ENCODE measurements around the gene PLA2G6.

PLA2G6 gene

DNA sequence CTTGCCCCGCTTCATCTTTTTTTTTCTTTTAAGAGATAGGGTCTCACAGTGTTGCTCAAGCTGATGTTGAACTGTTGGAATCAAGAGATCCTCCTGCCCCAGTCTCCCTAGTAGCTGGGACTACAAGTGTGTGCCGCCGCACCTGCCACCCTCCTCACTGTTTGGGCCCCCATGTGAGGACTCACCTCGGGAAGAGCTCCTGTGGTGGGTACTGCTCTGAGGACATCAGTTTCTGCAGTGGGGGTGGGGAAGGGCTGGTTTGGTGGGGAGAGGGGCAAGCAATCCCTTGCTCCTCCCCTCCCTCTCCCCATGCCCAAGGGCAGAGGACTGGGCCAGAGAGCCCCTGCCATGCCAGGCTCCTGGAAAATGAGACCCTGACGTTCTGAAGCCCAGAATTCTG lies 96.1 kb downstream of the PLA2G6 start:
- no peaks in the 10 kb centered on the region for H3K4me1 ChIP-seq (ENCODE audit: insufficient read depth, low read length)
- H3K9ac ChIP-seq (ENCODE audit: low read depth, low read length), result no peak overlapping the region
- ATAC-seq (ENCODE audit: insufficient read depth, low read depth) (no peak), DNase-seq (no peak)
- H3K36me3 ChIP-seq (ENCODE audit: insufficient read depth, low read length), result no peaks in the 10 kb centered on the region
- H3K4me3 ChIP-seq (ENCODE audit: low read depth in 1 of 2, low read length in 2 of 2), result no peak overlapping the region
- H3K27me3 ChIP-seq (ENCODE audit: insufficient read depth, low read length, poor library complexity), result no peaks in the 10 kb centered on the region
- TF ChIP-seq EZH2 (IDR thresholded peaks at IDR 0.05; ENCODE audit: borderline replicate concordance, low read depth, low read length, severe bottlenecking), result no peak
- TF ChIP-seq, protein P1, sequence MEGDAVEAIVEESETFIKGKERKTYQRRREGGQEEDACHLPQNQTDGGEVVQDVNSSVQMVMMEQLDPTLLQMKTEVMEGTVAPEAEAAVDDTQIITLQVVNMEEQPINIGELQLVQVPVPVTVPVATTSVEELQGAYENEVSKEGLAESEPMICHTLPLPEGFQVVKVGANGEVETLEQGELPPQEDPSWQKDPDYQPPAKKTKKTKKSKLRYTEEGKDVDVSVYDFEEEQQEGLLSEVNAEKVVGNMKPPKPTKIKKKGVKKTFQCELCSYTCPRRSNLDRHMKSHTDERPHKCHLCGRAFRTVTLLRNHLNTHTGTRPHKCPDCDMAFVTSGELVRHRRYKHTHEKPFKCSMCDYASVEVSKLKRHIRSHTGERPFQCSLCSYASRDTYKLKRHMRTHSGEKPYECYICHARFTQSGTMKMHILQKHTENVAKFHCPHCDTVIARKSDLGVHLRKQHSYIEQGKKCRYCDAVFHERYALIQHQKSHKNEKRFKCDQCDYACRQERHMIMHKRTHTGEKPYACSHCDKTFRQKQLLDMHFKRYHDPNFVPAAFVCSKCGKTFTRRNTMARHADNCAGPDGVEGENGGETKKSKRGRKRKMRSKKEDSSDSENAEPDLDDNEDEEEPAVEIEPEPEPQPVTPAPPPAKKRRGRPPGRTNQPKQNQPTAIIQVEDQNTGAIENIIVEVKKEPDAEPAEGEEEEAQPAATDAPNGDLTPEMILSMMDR (IDR thresholded peaks at IDR 0.05; ENCODE audit: borderline replicate concordance, extremely low read depth, low read length, poor library complexity, severe bottlenecking), result no peak
- H3K4me2 ChIP-seq (ENCODE audit: insufficient read depth, low read length), result no peak overlapping the region
- H4K20me1 ChIP-seq (ENCODE audit: insufficient read depth, low read length), result no peaks in the 10 kb centered on the region
- H2AFZ ChIP-seq (ENCODE audit: low read depth, low read length), result no peak overlapping the region
- no peak overlapping the region for H3K27ac ChIP-seq (ENCODE audit: low read length)
- H3K9me3 ChIP-seq (ENCODE audit: insufficient read depth, low read length, severe bottlenecking), result no peaks in the 10 kb centered on the region
- no peaks in the 10 kb centered on the region for H3K79me2 ChIP-seq (ENCODE audit: insufficient read depth, low read length)

DNA sequence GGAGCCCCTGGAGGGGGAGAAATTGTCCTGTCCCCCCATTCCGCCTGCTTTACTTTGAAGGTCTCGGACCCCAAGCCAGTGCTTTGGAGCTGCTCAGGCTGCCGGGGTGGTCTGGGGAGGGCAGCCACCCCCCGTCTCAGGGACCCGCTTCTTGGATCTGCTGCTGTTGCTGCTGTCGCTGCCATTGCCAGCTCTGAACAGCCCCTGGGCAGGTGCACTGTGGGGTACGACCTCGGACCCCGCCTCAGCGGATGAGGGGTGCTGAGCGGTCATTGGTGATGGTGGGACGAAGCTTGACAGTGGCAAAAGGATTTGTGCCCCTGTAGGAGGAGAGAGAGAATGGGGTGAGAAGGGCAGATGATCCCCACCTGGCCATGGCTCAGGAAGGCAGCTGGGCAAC lies 96.6 kb downstream of the PLA2G6 start:
- H3K4me1 ChIP-seq (ENCODE audit: insufficient read depth, low read length), result no peaks in the 10 kb centered on the region
- no peaks in the 10 kb centered on the region for H3K9me3 ChIP-seq (ENCODE audit: insufficient read depth, low read length, severe bottlenecking)
- no peak for TF ChIP-seq EZH2 (IDR thresholded peaks at IDR 0.05; ENCODE audit: borderline replicate concordance, low read depth, low read length, severe bottlenecking)
- TF ChIP-seq, protein P1 (IDR thresholded peaks at IDR 0.05; ENCODE audit: borderline replicate concordance, extremely low read depth, low read length, poor library complexity, severe bottlenecking), result no peak
- no peaks in the 10 kb centered on the region for H3K79me2 ChIP-seq (ENCODE audit: insufficient read depth, low read length)
- no peak overlapping the region for H2AFZ ChIP-seq (ENCODE audit: low read depth, low read length)
- H3K4me3 ChIP-seq (ENCODE audit: low read depth in 1 of 2, low read length in 2 of 2), result no peak overlapping the region
- no peak for DNase-seq
- no peak overlapping the region for H3K27ac ChIP-seq (ENCODE audit: low read length)
- no peak for ATAC-seq (ENCODE audit: insufficient read depth, low read depth)
- H3K27me3 ChIP-seq (ENCODE audit: insufficient read depth, low read length, poor library complexity), result no peaks in the 10 kb centered on the region
- H3K4me2 ChIP-seq (ENCODE audit: insufficient read depth, low read length), result no peak overlapping the region
- no peaks in the 10 kb centered on the region for H4K20me1 ChIP-seq (ENCODE audit: insufficient read depth, low read length)
- H3K9ac ChIP-seq (ENCODE audit: low read depth, low read length), result no peak overlapping the region
- H3K36me3 ChIP-seq (ENCODE audit: insufficient read depth, low read length), result no peaks in the 10 kb centered on the region

DNA sequence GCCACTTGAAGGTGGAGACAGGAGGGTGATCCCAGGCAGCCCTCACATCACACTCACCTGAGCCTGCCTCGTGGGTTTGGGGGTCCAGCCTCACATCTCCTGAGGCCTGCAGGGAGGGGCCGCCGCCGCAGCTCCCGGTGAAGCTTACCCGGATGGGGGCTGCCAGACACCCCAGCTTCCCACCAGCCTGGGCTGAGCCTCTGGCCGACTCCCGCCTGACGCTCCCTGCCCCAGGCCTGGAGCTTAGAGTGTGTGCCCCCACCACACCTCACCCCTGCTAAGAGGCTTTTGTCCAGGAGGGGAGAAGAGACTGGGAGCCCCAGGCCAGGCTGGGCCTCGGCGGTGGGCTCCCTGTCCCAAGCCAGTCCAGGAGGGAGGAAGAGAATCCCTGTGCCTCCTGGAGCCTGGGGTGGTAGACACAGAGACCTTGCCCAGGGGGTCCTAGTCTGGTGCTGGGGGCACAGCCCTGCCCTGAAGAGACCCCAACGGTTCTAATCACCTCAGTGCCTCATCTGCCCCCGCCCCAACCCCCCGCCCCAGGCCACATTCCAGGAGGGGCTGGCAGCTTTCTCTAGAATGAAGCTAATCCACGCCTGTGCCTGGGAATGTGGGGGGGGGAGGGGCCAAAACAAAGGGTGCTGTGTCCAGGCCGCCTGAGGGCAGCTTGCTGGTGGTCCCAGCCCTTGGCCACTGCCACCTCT lies 97.5 kb downstream of the PLA2G6 start, which contains the start of gene SLC16A8:
SLC16A8 (minus strand) TSS at position 254 of the 701 bp plus-strand sequence. CDS start 1,311 bp downstream, outside the sequence.
- no peak within 1 kb of the TSS for H3K27ac ChIP-seq (ENCODE audit: low read length)
- TF ChIP-seq, protein P1 (IDR thresholded peaks at IDR 0.05; ENCODE audit: borderline replicate concordance, extremely low read depth, low read length, poor library complexity, severe bottlenecking), result no peak
- no peak for TF ChIP-seq EZH2 (IDR thresholded peaks at IDR 0.05; ENCODE audit: borderline replicate concordance, low read depth, low read length, severe bottlenecking)

More for the DNA sequence above, 97.5 kb downstream of the PLA2G6 start, which contains the start of gene SLC16A8:
- Histone ChIP-seq H3K9ac (ENCODE audit: low read depth, low read length) (no peak within 1 kb of the TSS), H3K4me1 (ENCODE audit: insufficient read depth, low read length) (no peaks in the 10 kb centered on the region), H3K36me3 (ENCODE audit: insufficient read depth, low read length) (no peaks in the 10 kb centered on the region), H3K79me2 (ENCODE audit: insufficient read depth, low read length) (no peaks in the 10 kb centered on the region), H2AFZ (ENCODE audit: low read depth, low read length) (no peak within 1 kb of the TSS), H3K4me3 (ENCODE audit: low read depth in 1 of 2, low read length in 2 of 2) (no peak within 1 kb of the TSS), H3K4me2 (ENCODE audit: insufficient read depth, low read length) (no peak within 1 kb of the TSS), H3K27me3 (ENCODE audit: insufficient read depth, low read length, poor library complexity) (no peaks in the 10 kb centered on the region), H4K20me1 (ENCODE audit: insufficient read depth, low read length) (no peaks in the 10 kb centered on the region), H3K9me3 (ENCODE audit: insufficient read depth, low read length, severe bottlenecking) (no peaks in the 10 kb centered on the region)
- no peak for ATAC-seq (ENCODE audit: insufficient read depth, low read depth)
- DNase-seq, result no peak
